HepG2 (cell line): ENCODE measurements around the gene FGF21. TPM values are rescaled to one million over a fixed set of nuclear protein-coding genes. Genes with fewer than 3 reads are reported as not detected.

Experiments used
- ATAC-seq: fragments of 200-7000 bp; cut with Tn5 transposase; 3 replicates; pipeline ENCODE4 v1.9.1; 2020; ENCODE audit warnings: mild to moderate bottlenecking, moderate library complexity
- BruUV-seq: library from RNA; stranded (reverse); fragments of 400-500 nt; replicated peaks from 2 replicates; lab custom pipeline; 2021; lab: Mats Ljungman, UMichigan
- CTCF ChIA-PET: fragments of 300-600 bp; formaldehyde crosslinking; extraction: SDS; loops from one replicate; lab custom pipeline; 2021; ENCODE audit warnings: low total read pairs, inconsistent platforms, low intra/inter-chr PET ratio; lab: Yijun Ruan, JAX
- POLR2A ChIA-PET: fragments of 350-600 bp; sonication (Branson Sonifier 250); formaldehyde crosslinking; loops from one replicate; lab custom pipeline; 2020; ENCODE audit warnings: antibody characterized with exemption, inconsistent platforms; lab: Yijun Ruan, JAX
- DNase-seq: peaks from one replicate; pipeline ENCODE4 v3.0.0-alpha.2; 2015; ENCODE audit warnings: low spot score
- FAIRE-seq: peaks from 3 replicates; lab custom pipeline; 2011; peaks lifted over from hg19 to GRCh38; lab: Jason Lieb, UNC
- H2AFZ ChIP-seq: one replicate; pipeline ENCODE4 v1.6.1; 2011; ENCODE audit warnings: low read length, inconsistent platforms
- H3K27ac ChIP-seq: fragments of 300-600 bp; 3 replicates; pipeline ENCODE4 v1.8.0; 2011; ENCODE audit warnings: mixed run types, mild to moderate bottlenecking, mixed read lengths, low read length, inconsistent platforms; ENCODE audit not compliant: insufficient read depth; ENCODE audit errors: extremely low read length
- H3K27me3 ChIP-seq, 2 experiments: fragments of 200-600 bp in 1 of 2; 2 replicates in 1 of 2; 3 replicates in 1 of 2; pipeline versions ENCODE4 v1.6.0 to v1.8.0; 2011; ENCODE audit warnings: low read length in 2 of 2, mild to moderate bottlenecking in 2 of 2, moderate library complexity in 2 of 2, inconsistent platforms in 1 of 2; ENCODE audit not compliant: insufficient read depth in 2 of 2, control insufficient read depth in 1 of 2
- H3K36me3 ChIP-seq, 2 experiments: fragments of 200-600 bp in 1 of 2; replicated peaks in 1 of 2; 2 replicates in 1 of 2; 3 replicates in 1 of 2; pipeline versions ENCODE4 v1.5.1 to v1.8.0; 2011; ENCODE audit warnings: low read length in 2 of 2, inconsistent platforms in 1 of 2; ENCODE audit not compliant: insufficient read depth in 2 of 2, control insufficient read depth in 1 of 2
- H3K4me1 ChIP-seq: 2 replicates; pipeline ENCODE4 v1.5.1; 2012; ENCODE audit warnings: low read length, inconsistent platforms; ENCODE audit not compliant: insufficient read depth
- H3K4me2 ChIP-seq: 2 replicates; pipeline ENCODE4 v1.6.0; 2011; ENCODE audit warnings: low read depth, low read length, inconsistent platforms
- H3K4me3 ChIP-seq, 3 experiments: fragments of 200-600 bp in 1 of 3; sonication (generic), shearing (Covaris generic) in 1 of 3; replicated peaks in 1 of 3; 2 replicates each; pipeline ENCODE4 v1.5.1; 2011 to 2016; ENCODE audit warnings: low read length in 3 of 3, inconsistent platforms in 2 of 3, low read depth in 2 of 3, mild to moderate bottlenecking in 2 of 3, control low read depth in 1 of 3, mixed read lengths in 1 of 3; ENCODE audit not compliant: insufficient read depth in 1 of 3
- H3K79me2 ChIP-seq: one replicate; pipeline ENCODE4 v1.6.1; 2011; ENCODE audit warnings: low read length, inconsistent platforms; ENCODE audit not compliant: insufficient read depth
- H3K9ac ChIP-seq: 2 replicates; pipeline ENCODE4 v1.6.0; 2011; ENCODE audit warnings: mild to moderate bottlenecking, low read depth, low read length, inconsistent platforms; ENCODE audit not compliant: insufficient read depth
- H3K9me3 ChIP-seq: 2 replicates; pipeline ENCODE4 v1.5.1; 2012; ENCODE audit warnings: mild to moderate bottlenecking, low read length
- H4K20me1 ChIP-seq: 2 replicates; pipeline ENCODE4 v1.6.0; 2011; ENCODE audit warnings: inconsistent platforms, mild to moderate bottlenecking, low read length, moderate library complexity; ENCODE audit not compliant: insufficient read depth
- FOXC1 ChIP-seq: sonication (generic); formaldehyde crosslinking; IDR thresholded peaks from 2 replicates; pipeline ENCODE4 v1.8.0; 2022; ENCODE audit warnings: mild to moderate bottlenecking, missing genetic modification reagents, borderline replicate concordance
- GABPA ChIP-seq, 2 experiments: IDR thresholded peaks; 2 replicates each; pipeline ENCODE4 v1.6.1; 2011 to 2016; ENCODE audit warnings: low read depth in 2 of 2, low read length in 1 of 2, missing biosample characterization in 1 of 2, missing genetic modification characterization in 1 of 2
- IRX3 ChIP-seq: sonication (generic); formaldehyde crosslinking; IDR thresholded peaks from 2 replicates; pipeline ENCODE4 v1.8.1; 2023; ENCODE audit warnings: mild to moderate bottlenecking, low read depth, missing genetic modification reagents, borderline replicate concordance
- SUZ12 ChIP-seq: fragments of 150-350 bp; IDR thresholded peaks from 2 replicates; pipeline ENCODE4 v1.6.1; 2014; ENCODE audit warnings: low read depth, low read length
- WGBS: methylation state at CpG from one replicate; pipeline ENCODE4 v1.1.6; 2017; ENCODE audit warnings: low lambda C conversion rate; 5-methylcytosine and 5-hydroxymethylcytosine counted together
- in situ Hi-C: cut with HindIII; loops from 2 replicates; pipeline ENCODE4 v1.10.0; 2017; ENCODE audit warnings: low pct_unique_long_range_greater_than_20kb; ENCODE audit not compliant: extremely low pct_ligation_motif_present
- intact Hi-C: fragments of 100-400 bp; cut with micrococcal nuclease; formaldehyde crosslinking; loops from one replicate; pipeline ENCODE4 v1.10.0; 2022; ENCODE audit not compliant: unreplicated experiment
- polyA plus RNA-seq, 8 experiments: library from polyadenylated mRNA; depleted of rRNA in 3 of 8; stranded (reverse) in 7 of 8; unstranded in 1 of 8; fragments of >200 nt; fragmentation: Illumina TruSeq in 4 of 8; extraction: Trizol in 4 of 8; gene quantifications; 2 replicates each; pipeline versions ENCODE4 v1.2.1 to v1.2.3, GENCODE V29; 2011 to 2016; ENCODE audit warnings: low read depth in 4 of 8, missing spikeins in 1 of 8, mixed read lengths in 1 of 8; ENCODE audit not compliant: insufficient read depth in 1 of 8
- total RNA-seq, 5 experiments: library from RNA; depleted of rRNA; stranded (reverse); fragments of >200 nt; fragmentation: Illumina TruSeq; extraction: Trizol; gene quantifications; 2 replicates each; pipeline ENCODE4 v1.2.3, GENCODE V29; 2016; ENCODE audit warnings: low read depth in 1 of 5
- TF ChIP-seq, protein P1 (sequence below): sonication (generic); formaldehyde crosslinking; IDR thresholded peaks from 2 replicates; pipeline ENCODE4 v1.5.1; 2020; ENCODE audit warnings: mild to moderate bottlenecking, missing genetic modification reagents, moderate library complexity
- TF ChIP-seq, protein P2 (sequence below): IDR thresholded peaks from 2 replicates; pipeline ENCODE4 v1.6.1; 2016; ENCODE audit warnings: missing biosample characterization, missing genetic modification reagents, low read depth
- TF ChIP-seq, protein P3 (sequence below): IDR thresholded peaks from 2 replicates; pipeline ENCODE4 v1.6.1; 2016; ENCODE audit warnings: missing compliant biosample characterization, missing genetic modification reagents, borderline replicate concordance

Gene FGF21
- total and polyA plus RNA-seq, 2 of the 13 experiments (the other 11 are each of a cell fraction or from before 2014, with no cell fraction given), result 0.17 TPM; not detected in 1

DNA sequence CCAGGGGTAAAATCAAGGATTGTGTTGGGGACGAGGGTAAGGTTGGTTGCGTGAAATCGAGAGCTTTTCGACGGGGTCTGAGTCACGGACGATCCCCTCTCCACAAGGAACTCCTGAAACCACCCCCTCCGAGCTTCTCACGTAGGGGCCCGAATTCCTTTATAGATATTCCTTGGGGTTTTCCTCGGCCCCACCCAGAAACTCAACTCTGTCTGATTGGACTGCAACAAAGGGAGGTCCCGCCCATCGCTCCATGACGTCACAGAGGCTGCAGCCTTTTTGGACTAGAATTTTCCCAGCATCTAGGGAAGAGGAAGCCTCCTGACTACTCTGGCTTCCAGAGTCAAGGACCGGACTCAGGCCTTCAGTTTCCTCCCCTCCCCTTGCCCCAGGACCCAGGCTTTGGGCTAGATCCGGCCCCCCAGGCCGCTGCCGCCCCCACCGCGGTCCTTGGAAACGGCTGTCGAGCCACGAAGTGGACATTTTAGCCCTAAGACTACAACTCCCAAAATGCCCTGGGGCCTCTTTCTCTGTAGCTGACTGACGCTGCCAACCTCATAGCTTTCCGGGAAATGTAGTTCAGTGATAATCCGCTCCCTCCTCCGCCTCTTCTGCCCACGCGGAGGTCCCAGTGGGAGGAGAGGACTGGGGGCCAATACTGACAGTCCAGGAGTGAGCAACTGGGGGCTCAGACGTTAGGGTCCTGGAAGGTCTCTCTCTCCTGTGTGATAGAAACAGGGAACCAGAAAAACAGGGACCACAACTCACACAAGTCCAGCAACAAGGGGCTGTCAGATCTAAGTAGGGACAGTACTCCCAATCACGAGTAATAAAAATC lies 8.4 kb upstream of the FGF21 start, which contains the start of gene IZUMO1 (continued):
- TF ChIP-seq IRX3, result no peak
- TF ChIP-seq, protein P1, sequence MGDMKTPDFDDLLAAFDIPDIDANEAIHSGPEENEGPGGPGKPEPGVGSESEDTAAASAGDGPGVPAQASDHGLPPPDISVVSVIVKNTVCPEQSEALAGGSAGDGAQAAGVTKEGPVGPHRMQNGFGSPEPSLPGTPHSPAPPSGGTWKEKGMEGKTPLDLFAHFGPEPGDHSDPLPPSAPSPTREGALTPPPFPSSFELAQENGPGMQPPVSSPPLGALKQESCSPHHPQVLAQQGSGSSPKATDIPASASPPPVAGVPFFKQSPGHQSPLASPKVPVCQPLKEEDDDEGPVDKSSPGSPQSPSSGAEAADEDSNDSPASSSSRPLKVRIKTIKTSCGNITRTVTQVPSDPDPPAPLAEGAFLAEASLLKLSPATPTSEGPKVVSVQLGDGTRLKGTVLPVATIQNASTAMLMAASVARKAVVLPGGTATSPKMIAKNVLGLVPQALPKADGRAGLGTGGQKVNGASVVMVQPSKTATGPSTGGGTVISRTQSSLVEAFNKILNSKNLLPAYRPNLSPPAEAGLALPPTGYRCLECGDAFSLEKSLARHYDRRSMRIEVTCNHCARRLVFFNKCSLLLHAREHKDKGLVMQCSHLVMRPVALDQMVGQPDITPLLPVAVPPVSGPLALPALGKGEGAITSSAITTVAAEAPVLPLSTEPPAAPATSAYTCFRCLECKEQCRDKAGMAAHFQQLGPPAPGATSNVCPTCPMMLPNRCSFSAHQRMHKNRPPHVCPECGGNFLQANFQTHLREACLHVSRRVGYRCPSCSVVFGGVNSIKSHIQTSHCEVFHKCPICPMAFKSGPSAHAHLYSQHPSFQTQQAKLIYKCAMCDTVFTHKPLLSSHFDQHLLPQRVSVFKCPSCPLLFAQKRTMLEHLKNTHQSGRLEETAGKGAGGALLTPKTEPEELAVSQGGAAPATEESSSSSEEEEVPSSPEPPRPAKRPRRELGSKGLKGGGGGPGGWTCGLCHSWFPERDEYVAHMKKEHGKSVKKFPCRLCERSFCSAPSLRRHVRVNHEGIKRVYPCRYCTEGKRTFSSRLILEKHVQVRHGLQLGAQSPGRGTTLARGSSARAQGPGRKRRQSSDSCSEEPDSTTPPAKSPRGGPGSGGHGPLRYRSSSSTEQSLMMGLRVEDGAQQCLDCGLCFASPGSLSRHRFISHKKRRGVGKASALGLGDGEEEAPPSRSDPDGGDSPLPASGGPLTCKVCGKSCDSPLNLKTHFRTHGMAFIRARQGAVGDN (CRISPR knock-in tag), result peak; percentile 31
- no peak for TF ChIP-seq GABPA (IDR thresholded peaks at IDR 0.05; ENCODE audit: low read depth, low read length)
- peak; percentile 62; the same call in 1 of the 2 replicates for TF ChIP-seq GABPA (CRISPR knock-in tag; IDR thresholded peaks at IDR 0.05; ENCODE audit: low read depth)
- TF ChIP-seq FOXC1 (CRISPR knock-in tag), result no peak
- TF ChIP-seq SUZ12, result peak; percentile 82

DNA sequence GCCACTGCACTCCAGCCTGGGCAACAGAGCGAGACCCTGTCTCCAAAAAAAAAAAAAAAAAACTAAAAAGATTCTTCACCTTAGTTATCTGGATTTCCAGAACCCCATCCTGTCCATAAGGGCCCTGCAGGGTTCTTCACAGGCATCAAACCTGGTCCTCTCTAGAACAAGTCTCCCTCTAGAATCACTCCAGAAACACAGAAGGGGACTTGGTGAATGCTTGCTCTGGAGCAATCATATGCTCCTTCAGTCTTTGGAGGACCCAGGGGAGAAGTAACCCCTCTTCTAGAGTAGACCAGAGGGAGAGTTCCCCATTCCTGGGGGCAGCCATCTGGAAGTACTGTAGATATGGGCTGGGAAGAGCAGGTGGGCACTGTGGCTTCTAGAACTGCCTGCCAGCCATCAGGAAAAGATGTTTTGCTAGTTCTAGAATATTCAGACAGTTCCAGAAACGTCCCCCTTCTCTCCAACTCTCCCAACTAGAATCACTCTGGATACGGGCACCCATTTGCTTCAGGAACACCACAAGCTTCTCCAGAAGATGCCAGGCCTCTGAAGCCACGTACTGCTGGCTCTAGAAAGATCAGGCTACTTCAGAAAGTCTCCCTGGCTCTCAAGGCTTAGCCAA lies 5.6 kb upstream of the FGF21 start:
- POLR2A ChIA-PET, result interaction anchor here (1.6 kb wide), 1 partner anchor 11 kb away, joined by 3 read pairs; no protein-coding TSS in a partner anchor
- in situ Hi-C loops (no loop called here), intact Hi-C loops (no loop called here)

More for the DNA sequence above, 5.6 kb upstream of the FGF21 start:
- ATAC-seq (no peak), DNase-seq (no peak), FAIRE-seq (no peak)
- Histone ChIP-seq H3K9me3 (no peaks in the 10 kb centered on the region), H3K79me2 (no peaks in the 10 kb centered on the region), H3K27me3 (no peaks in the 10 kb centered on the region; a peak in 1 of 5 replicates), H2AFZ (no peak overlapping the region), H3K4me2 (no peak overlapping the region), H3K9ac (no peak overlapping the region), H3K4me1 (peaks cover 29% of the 10 kb centered on the region), H3K27ac (no peak overlapping the region), H4K20me1 (no peaks in the 10 kb centered on the region), H3K4me3 (no peak overlapping the region), H3K36me3 (no peaks in the 10 kb centered on the region)
- CTCF ChIA-PET, result no interaction called here
- 67% methylated on average over 3 of the region's 4 CpGs for WGBS
- TF ChIP-seq, protein P2, sequence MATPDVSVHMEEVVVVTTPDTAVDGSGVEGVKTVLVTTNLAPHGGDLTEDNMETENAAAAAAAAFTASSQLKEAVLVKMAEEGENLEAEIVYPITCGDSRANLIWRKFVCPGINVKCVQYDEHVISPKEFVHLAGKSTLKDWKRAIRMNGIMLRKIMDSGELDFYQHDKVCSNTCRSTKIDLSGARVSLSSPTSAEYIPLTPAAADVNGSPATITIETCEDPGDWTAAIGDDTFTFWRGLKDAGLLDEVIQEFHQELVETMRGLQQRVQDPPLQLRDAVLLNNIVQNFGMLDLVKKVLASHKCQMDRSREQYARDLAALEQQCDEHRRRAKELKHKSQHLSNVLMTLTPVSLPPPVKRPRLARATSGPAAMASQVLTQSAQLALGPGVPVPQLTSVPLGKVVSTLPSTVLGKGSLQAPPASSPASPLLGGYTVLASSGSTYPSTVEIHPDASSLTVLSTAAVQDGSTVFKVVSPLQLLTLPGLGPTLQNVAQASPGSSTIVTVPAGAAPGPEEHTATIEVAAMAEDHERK (CRISPR knock-in tag), result no peak
- TF ChIP-seq, protein P3, sequence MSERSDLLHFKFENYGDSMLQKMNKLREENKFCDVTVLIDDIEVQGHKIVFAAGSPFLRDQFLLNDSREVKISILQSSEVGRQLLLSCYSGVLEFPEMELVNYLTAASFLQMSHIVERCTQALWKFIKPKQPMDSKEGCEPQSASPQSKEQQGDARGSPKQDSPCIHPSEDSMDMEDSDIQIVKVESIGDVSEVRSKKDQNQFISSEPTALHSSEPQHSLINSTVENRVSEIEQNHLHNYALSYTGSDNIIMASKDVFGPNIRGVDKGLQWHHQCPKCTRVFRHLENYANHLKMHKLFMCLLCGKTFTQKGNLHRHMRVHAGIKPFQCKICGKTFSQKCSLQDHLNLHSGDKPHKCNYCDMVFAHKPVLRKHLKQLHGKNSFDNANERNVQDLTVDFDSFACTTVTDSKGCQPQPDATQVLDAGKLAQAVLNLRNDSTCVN (CRISPR knock-in tag), result 0 out of 2 replicates have a peak, but pooled peaks have one; percentile 54
- BruUV-seq, result no TSS peak
